Ascending aorta (tissue), 2 donors: ENCODE results near the gene MCC. TPM values are rescaled to one million over a fixed set of nuclear protein-coding genes. Genes with fewer than 3 reads are reported as not detected.

Source experiments
- DNase-seq, 2 donors: peaks; one replicate each; pipeline ENCODE4 v3.0.0-alpha.2; 2019; ENCODE audit warnings: low spot score in 2 of 2
- H3K27ac ChIP-seq, 2 donors: fragments of 200-600 bp; sonication (generic); one replicate each; pipeline ENCODE4 v1.5.1; 2016 to 2017; ENCODE audit warnings: mild to moderate bottlenecking in 1 of 2
- H3K27me3 ChIP-seq: fragments of 200-600 bp; sonication (generic); one replicate; pipeline ENCODE4 v1.5.1; 2017
- H3K36me3 ChIP-seq, 2 donors: fragments of 200-600 bp; sonication (generic); one replicate each; pipeline ENCODE4 v1.5.1; 2016
- H3K4me1 ChIP-seq, 2 donors: fragments of 200-600 bp; sonication (generic); one replicate each; pipeline ENCODE4 v1.5.1; 2016 to 2017; ENCODE audit warnings: mild to moderate bottlenecking in 1 of 2
- H3K4me3 ChIP-seq, 2 donors: fragments of 200-600 bp; sonication (generic); one replicate each; pipeline ENCODE4 v1.5.1; 2016 to 2017; ENCODE audit warnings: mild to moderate bottlenecking in 1 of 2
- H3K9me3 ChIP-seq, 2 donors: fragments of 200-600 bp; sonication (generic); one replicate each; pipeline ENCODE4 v1.5.1; 2016
- intact Hi-C: fragments of 100-400 bp; cut with DNase I; formaldehyde crosslinking; loops from one replicate; pipeline ENCODE4 v1.15.1; 2023
- total RNA-seq: library from RNA; depleted of rRNA; stranded (reverse); fragments of >200 nt; gene quantifications from one replicate; pipeline ENCODE4 v1.1.0, GENCODE V29; 2016
- TF ChIP-seq, protein P1 (sequence below), 3 experiments: fragments of 200-600 bp in 2 of 3; fragments of 450-650 bp in 1 of 3; sonication (generic) in 2 of 3; IDR thresholded peaks; one replicate each; pipeline ENCODE4 v1.5.1; 2016 to 2019; ENCODE audit warnings: antibody characterized with exemption in 3 of 3, mild to moderate bottlenecking in 1 of 3, moderate library complexity in 1 of 3

MCC gene
- total RNA-seq, 1 donor from 2014 or later, result 67.9 TPM

DNA sequence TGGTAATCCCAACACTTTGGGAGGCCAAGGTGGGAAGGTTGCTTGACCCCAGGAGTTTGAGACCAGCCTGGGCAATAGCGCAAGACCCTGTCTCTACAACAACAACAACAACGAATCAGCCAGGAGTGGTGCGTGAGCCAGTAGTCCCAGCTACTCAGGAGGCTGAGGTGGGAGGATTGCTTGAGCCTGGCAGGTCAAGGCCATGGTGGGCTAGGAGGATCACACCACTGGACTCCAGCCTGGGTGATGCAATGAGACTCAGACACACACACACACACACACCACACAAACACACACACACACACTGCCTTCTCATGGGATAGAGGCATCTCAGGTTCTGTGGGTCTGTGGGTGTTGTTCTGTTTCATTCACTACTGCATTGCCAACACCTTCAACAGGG lies 396.6 kb downstream of the MCC start:
- H3K27me3 ChIP-seq, result no peaks in the 10 kb centered on the region
- H3K4me3 ChIP-seq, result no peak overlapping the region
- DNase-seq, result no peak
- TF ChIP-seq, protein P1, sequence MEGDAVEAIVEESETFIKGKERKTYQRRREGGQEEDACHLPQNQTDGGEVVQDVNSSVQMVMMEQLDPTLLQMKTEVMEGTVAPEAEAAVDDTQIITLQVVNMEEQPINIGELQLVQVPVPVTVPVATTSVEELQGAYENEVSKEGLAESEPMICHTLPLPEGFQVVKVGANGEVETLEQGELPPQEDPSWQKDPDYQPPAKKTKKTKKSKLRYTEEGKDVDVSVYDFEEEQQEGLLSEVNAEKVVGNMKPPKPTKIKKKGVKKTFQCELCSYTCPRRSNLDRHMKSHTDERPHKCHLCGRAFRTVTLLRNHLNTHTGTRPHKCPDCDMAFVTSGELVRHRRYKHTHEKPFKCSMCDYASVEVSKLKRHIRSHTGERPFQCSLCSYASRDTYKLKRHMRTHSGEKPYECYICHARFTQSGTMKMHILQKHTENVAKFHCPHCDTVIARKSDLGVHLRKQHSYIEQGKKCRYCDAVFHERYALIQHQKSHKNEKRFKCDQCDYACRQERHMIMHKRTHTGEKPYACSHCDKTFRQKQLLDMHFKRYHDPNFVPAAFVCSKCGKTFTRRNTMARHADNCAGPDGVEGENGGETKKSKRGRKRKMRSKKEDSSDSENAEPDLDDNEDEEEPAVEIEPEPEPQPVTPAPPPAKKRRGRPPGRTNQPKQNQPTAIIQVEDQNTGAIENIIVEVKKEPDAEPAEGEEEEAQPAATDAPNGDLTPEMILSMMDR (IDR thresholded peaks at IDR 0.05), result no peak
- no peaks in the 10 kb centered on the region for H3K36me3 ChIP-seq
- no peaks in the 10 kb centered on the region for H3K9me3 ChIP-seq
- H3K27ac ChIP-seq, result no peak overlapping the region
- H3K4me1 ChIP-seq, result peaks cover 0 to 26% of the 10 kb centered on the region in 2 donors
- intact Hi-C loops, result loop anchor here (5.0 kb wide), 1 partner anchor 201 kb away; no protein-coding TSS in a partner anchor

DNA sequence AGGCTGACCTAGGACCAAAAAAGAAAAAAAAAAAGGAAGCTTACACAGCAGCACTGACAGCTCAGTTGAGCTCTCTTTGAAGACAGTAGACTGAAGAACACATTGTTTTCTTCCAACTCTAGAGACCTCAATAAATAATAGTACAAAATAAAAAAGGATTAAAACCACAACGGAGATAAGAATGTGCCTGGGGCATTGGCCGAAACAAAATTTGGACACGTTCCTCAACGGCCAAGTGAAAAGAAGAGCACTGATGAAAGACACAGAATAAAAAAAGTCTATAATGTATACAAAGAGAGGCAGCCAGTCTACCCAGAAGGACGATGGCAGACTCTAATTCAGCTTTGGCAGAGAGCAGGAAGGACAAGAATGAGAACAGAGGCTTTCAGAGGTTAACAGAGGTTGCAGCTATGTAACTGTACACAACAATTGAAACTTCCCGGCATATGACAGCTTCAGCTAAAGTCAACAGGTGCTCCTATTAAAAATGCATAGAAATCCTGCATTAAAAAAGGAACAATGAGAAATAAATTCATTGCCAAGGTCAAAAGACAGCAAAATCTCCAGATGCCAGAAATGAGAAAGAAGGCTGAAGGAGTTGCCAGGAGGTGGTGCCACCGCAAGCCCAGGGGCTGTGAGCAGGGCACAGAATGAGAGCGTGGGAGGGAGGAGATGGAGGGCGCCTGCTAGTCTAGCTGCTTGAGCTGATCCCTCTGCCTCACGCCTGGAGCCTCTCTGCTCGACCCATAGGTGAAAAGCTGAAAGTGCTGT lies 397.7 kb downstream of the MCC start:
- H3K27me3 ChIP-seq, result no peaks in the 10 kb centered on the region
- no peaks in the 10 kb centered on the region for H3K36me3 ChIP-seq
- DNase-seq, result no peak
- TF ChIP-seq, protein P1 (IDR thresholded peaks at IDR 0.05), result peak in 1 of 3 experiments; percentile 29
- no peaks in the 10 kb centered on the region for H3K9me3 ChIP-seq
- H3K4me3 ChIP-seq, result peak overlapping the region in 1 of 2 donors; percentile 44
- peak overlapping the region; percentile 38 to 41 for H3K27ac ChIP-seq
- intact Hi-C loops, result loop anchor here (5.0 kb wide), 1 partner anchor 202 kb away; no protein-coding TSS in a partner anchor
- peaks cover 0 to 26% of the 10 kb centered on the region in 2 donors for H3K4me1 ChIP-seq

DNA sequence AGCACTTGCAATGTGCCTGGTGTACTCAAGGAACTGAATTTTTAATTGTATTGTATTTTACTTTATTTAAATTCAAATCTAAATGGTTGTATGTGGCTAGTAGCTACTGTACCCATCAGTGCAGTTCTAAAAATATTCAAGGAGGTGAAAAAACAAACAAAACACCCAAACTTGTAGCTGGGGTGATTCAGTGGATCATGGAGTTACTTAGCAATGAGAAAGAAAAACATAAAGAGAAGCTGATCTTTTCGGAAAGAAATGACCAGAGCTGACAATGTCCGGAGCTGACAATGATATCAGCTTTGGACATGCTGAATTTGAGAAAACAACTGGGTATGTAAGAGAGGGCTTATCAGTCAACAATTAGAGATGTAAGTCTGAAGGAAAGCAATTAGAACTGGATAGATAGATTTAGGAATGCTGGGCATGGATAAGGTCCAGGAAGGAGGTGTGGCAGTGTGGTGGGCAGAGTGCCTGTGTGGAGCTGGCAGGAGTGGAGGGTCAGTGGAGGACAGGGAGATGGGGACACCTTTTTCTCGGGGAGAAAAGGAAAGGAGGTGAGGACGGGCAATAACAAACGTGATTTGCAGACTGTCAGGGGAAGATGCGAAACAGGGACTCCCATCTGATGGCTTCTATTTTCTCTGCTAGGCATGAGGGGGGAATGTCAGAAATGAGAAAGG lies 398.5 kb downstream of the MCC start:
- TF ChIP-seq, protein P1 (IDR thresholded peaks at IDR 0.05), result no peak
- intact Hi-C loops, result loop anchor here (5.0 to 10.0 kb wide), 2 partner anchors 203 to 425 kb away; partner anchors contain the start of gene YTHDC2
- peak overlapping the region in 1 of 2 donors; percentile 44 for H3K4me3 ChIP-seq

DNA sequence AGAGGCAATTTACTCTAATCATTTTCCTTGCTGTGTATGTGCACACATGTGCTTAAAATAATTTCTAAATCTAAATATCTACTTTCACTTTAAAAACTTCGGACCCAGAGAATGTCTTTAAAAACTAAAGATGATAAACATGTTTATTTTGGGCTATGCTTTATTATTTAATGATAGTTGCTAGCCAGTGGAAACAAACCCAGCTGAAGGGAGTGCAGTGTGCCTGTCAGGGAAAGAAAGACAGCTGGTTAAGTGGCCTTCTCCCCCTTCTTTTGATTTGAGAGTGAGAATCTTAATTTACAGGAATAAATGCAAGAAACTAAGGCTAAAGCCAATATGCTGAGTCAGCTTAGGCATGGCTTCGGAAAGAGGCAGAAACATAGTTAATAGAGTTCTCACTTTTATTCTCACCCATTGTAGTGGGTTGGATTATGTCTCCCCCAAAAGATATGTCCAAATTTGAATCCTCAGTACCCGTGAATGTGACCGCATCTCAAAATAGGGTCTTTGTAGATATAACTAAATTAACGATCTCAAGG lies 400.2 kb downstream of the MCC start:
- Histone ChIP-seq H3K4me3 (peak overlapping the region in 1 of 2 donors; percentile 22), H3K27ac (no peak overlapping the region), H3K27me3 (no peaks in the 10 kb centered on the region), H3K4me1 (peaks cover 0 to 26% of the 10 kb centered on the region in 2 donors), H3K9me3 (no peaks in the 10 kb centered on the region), H3K36me3 (no peaks in the 10 kb centered on the region)
- intact Hi-C loops, result loop anchor here (10.0 kb wide), 1 partner anchor 427 kb away; the partner anchor contains the start of gene YTHDC2
- no peak for DNase-seq
- TF ChIP-seq, protein P1 (IDR thresholded peaks at IDR 0.05), result no peak

More for the DNA sequence above, 398.5 kb downstream of the MCC start:
- Histone ChIP-seq H3K36me3 (no peaks in the 10 kb centered on the region), H3K9me3 (no peaks in the 10 kb centered on the region), H3K27ac (no peak overlapping the region), H3K27me3 (no peaks in the 10 kb centered on the region), H3K4me1 (peaks cover 0 to 26% of the 10 kb centered on the region in 2 donors)
- no peak for DNase-seq

DNA sequence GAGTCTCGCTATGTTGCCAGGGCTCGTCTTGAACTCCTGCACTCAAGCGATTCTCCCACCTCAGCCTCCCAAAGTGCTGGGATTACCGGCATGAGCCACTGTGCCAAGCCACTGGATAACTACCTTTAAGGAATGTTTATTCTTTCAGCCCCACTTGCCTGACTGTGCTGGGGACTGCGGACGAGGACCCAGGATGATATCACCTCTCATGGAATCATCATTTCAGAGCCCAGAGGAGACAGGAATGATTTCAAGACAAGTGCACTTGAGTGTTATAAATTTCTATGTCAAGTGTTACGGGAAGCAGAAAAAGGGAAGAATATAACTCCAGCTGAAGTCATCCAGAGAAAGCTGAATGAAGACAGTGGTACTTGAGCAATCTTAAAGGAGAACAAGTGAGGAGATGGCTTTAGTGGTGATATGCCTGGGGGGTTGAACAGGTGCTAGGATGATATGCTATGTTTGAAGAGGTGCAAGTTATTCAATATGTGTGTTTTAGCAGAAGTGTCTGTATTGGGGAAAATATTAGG lies 402.3 kb downstream of the MCC start:
- intact Hi-C loops, result loop anchor here (10.0 kb wide), 1 partner anchor 429 kb away; the partner anchor contains the start of gene YTHDC2
- H3K4me1 ChIP-seq, result peaks cover 0 to 25% of the 10 kb centered on the region in 2 donors
- TF ChIP-seq, protein P1 (IDR thresholded peaks at IDR 0.05), result no peak

More for the DNA sequence above, 402.3 kb downstream of the MCC start:
- H3K9me3 ChIP-seq, result no peaks in the 10 kb centered on the region
- H3K27me3 ChIP-seq, result no peaks in the 10 kb centered on the region
- no peak overlapping the region for H3K27ac ChIP-seq
- DNase-seq, result no peak
- no peak overlapping the region for H3K4me3 ChIP-seq
- no peaks in the 10 kb centered on the region for H3K36me3 ChIP-seq
